GM21723 (cell line): ENCODE data around the gene MMP3.
A peak's percentile ranks its signal among the peaks of the same experiment; 100 is the strongest.
"Not testable (repeated sequence)": the region's sequence is repeated elsewhere in the genome, so short reads cannot be mapped to it uniquely, and the experiment has no call there.

Experiments
- ATAC-seq: cut with Tn5 transposase; IDR thresholded peaks from one replicate; pipeline ENCODE4 v1.9.1; 2021; ENCODE audit warnings: mild to moderate bottlenecking, moderate library complexity; ENCODE audit not compliant: unreplicated experiment

MMP3 gene

DNA sequence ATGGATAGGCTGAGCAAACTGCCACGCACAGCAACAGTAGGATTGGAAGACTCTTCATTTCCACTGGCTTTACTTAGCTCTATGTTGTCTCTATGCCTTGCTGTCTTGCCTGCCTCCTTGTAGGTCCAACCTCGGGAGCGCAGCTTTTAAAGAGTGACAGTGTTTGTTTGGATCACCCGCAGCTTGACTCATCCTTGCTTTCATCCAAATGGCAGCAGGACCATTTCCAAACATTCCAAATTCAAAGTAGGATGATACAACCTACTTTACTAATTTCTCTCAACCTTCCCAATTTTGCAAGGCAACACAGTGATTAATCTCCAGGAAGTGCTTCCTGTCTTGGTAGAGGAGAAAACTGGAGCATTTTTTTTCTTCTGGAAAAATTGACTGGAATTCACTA is at the start of gene MMP3:
Gene MMP3 (minus strand): TSS at position 121 of the 400 bp plus-strand sequence. CDS start 63 bp downstream, at position 58.
- no peak for ATAC-seq

DNA sequence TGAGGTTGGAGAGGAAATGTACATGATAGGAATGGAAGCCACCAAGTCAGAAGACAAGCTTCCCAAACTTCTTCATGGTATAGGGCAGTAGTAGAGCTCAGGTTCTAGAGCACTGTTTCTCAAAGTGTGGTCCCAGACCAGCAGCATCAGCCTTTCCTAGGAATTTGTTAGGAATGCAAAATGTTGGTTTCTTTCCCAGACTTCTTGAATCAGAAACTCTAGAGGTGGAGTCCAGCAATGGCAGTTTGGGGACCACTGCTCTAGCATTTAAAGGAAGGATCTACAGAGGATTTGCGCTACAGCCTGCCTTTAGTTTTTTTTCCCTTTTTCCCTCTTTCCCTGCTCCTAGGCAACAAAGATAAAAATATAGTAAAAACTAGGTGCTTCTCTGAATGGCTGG is 48.3 kb upstream of the MMP3 start:
- no peak for ATAC-seq

- no peak for ATAC-seq
Measured at GRCh38 chr11:102886999-102887398, 43.6 kb upstream of the MMP3 start.

DNA sequence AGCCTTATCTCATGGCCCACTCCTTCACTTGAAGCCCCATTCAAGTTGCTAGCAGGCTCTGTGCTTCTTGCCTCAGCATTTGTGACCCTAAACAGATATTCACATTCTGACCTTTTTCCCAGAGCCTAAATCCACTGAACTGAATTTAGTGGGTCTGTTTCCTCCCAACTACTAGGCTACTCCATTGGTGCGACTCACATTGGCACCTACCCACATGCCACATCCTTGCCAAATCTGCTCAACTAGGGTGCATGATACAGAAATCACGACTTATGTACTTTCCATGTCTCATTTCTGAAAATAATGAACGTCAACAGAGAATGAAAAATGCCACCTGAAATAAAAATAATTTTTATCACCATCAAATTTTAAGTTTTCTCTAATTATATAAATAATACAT is 39.7 kb upstream of the MMP3 start:
- no peak for ATAC-seq

- peak; percentile 80 for ATAC-seq
Measured at GRCh38 chr11:102882389-102883024, 39.1 kb upstream of the MMP3 start.

DNA sequence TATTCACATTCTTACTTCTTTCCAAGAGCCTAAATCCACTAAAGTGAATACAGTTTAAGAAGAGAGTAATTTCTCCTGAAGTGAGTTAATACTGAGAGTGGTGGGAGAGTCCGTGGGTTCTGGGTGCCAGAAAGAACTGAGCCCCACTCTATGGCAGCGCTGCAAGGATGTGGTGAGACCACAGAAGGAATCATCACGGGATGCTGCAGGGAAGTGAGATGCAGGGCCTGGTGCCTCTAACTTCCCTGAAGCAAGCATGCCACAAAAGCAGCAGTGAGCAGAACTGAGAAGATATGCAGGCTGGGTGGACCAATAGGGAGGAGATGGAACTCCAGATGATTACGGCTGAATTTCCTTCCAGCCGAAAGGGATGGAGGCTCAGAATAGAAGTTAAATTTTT is 36.4 kb upstream of the MMP3 start:
- no peak for ATAC-seq

DNA sequence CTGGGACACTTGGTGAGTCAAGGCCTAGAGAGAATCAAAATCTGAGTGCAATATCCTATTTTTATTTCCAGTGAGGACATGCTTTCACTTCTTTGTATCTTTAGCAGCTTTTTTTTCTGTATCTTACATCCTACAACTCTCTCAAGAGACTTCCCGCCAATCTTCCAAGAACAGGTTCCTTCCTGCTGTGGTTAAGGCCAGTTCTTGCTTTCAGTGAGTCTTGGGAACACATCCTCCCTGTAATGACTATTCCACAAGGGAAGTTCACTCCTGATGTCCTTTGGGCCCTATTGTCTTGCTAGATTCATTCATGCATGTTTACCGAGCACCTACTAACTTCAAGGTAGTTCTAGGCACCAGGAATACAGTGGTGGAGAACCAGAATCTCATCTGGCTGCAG is 35.2 kb upstream of the MMP3 start:
- no peak for ATAC-seq

- no peak for ATAC-seq
Measured at GRCh38 chr11:102874852-102875251, 31.4 kb upstream of the MMP3 start, which contains the start of gene MMP12. TSS of gene MMP12 (minus strand) at chr11:102874982. CDS start at chr11:102874937, 45 bp downstream.

- ATAC-seq, result not testable (repeated sequence)
Measured at GRCh38 chr11:102869354-102869964, 26.1 kb upstream of the MMP3 start.

DNA sequence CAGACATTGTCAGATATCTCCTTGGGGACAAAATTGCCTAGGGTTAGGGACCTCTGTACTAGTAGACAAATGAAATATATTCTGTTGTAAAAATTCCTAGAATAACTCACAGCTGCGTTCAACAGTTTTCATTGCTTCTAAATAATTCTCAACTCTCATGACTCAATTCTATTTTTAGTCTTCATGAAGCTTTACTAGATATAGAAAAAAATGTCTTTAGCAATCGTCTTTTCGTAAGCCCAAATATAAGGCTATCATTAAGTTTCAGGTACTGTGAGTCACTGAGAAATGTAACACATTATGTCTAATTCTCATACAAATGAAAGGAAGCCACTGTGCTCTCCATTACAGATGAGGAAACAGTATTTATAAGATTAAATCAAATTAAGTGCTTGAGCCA is 24.9 kb upstream of the MMP3 start:
- no peak for ATAC-seq

GRCh38 chr11:102864724-102865123 is 21.3 kb upstream of the MMP3 start:
- ATAC-seq, result no peak

DNA sequence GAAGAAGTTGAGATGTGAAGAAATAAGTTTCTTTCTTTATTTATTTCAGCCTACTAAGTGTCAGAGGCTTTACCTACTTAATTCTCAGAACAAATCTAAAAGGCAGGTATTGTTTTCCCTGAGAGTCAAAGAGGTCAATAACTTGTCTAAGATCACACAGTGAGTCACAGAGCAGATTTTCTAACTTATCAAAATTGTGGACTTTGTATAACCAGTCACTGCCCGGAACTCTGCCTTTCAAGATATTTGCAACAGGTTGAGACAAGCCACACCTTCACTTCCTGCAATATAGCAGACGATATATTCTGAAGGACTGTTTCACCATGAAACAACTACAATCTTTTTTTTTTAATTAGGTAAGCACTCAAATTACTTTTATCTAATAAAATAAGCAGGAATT is 10.5 kb upstream of the MMP3 start:
- ATAC-seq, result no peak

DNA sequence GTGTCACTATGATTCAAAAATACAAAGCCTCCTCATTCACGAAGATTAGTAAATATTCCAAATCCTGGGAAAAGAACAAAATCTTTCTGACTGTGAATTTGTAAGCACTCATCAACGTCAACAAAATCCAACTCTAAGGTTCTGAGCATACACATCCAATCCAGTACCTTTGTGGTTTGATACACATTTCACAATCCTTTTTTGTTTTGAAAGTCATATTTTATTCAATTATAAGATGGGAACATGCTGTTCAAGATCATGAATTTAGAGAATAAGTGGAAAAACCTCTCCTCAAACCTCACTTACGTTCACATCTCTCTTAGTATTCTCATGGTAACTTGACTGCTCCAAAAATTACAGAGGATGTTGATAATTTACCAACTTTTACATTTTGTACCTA is 9.6 kb upstream of the MMP3 start:
- no peak for ATAC-seq

GRCh38 chr11:102850973-102851745 is 7.8 kb upstream of the MMP3 start:
- ATAC-seq, result no peak

DNA sequence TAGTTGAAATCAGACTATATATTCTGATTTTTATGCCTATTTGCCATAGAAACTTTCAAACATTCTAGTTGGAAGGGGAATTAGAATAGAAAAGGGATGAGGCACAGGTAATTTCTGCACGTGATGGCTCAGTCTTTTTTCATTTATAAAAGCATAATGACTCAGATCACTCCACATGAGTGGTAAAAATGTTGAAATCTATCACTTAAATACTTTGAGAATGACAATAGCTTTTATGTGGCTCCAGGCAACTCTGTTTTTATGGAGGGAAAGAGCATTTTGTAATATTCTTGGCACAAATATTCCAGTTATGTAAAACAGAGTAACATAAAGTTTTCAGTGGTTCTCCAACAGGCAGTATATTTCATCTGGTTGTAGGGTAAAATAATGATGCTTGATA is 5.9 kb upstream of the MMP3 start:
- no peak for ATAC-seq

DNA sequence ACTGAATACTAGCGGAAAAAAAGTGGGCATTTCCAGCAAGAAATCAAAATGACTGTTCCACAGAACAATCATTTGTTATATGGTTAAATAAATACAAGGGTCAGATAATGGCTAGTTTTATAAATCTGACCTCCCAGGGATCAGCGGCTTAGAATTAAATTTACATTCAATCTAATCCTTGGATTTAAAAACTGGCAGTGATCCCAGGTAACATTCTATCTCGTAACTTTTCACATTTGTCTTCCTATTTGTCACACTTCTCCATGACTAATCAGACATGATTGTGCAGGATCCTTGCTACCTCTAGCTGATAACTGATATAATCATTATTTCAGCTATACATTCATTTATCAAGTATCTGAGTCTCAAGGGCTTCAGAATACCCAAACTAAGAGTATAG is 2.9 kb upstream of the MMP3 start:
- ATAC-seq, result no peak

DNA sequence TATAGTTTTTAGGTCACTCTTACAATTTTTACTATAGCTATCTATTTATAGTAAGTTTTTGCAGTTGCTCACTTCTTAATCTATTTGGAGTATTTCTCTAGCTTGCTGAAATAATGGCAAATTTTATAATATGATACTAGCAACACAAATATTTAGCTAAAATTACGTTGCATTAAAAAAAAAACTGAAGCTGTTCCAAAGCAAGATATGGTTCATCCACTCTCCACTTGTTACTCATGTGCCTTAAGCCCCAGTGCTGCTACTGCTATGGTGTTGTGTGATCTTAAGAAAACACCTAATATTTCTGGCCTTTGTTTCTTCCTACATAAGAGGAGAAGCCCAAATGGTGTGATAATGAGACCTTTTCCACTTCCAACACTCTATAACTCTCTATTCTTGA is 479 bp downstream of the MMP3 start:
- no peak for ATAC-seq

GRCh38 chr11:102840018-102840417 is 3.4 kb downstream of the MMP3 start:
- ATAC-seq, result no peak

- ATAC-seq, result no peak
Measured at GRCh38 chr11:102837646-102838045, 5.8 kb downstream of the MMP3 start.

GRCh38 chr11:102837156-102837555 is 6.3 kb downstream of the MMP3 start:
- no peak for ATAC-seq

- no peak for ATAC-seq
Measured at GRCh38 chr11:102836290-102836875, 7.0 kb downstream of the MMP3 start.

DNA sequence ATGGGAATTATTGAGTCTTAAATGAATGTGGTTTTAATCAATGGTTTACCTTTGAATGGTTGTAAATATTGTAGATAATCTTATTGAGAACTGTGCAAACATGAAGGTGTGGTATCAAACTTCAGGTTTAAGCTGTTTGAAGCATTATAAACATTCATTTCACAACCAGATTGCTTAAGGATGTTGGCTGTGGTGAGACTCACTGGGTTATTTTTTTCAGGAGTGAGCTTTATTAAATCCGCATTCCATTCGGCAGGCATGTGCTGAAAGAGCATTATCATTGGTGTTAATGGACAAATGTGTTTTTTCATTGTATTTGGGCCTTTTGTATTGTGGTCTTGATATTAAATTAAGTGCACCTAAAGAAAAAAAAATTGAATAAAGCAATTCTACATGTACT is 9.7 kb downstream of the MMP3 start:
- no peak for ATAC-seq
